Measurements from ENCODE around the gene SPRR5. TPM values are rescaled to one million over a fixed set of nuclear protein-coding genes. Genes with fewer than 3 reads are reported as not detected.

Gene SPRR5
- polyA plus RNA-seq, 1 donor (not counting 4 experiments of a cell fraction or from before 2014, with no cell fraction given), result 0.30 TPM

DNA sequence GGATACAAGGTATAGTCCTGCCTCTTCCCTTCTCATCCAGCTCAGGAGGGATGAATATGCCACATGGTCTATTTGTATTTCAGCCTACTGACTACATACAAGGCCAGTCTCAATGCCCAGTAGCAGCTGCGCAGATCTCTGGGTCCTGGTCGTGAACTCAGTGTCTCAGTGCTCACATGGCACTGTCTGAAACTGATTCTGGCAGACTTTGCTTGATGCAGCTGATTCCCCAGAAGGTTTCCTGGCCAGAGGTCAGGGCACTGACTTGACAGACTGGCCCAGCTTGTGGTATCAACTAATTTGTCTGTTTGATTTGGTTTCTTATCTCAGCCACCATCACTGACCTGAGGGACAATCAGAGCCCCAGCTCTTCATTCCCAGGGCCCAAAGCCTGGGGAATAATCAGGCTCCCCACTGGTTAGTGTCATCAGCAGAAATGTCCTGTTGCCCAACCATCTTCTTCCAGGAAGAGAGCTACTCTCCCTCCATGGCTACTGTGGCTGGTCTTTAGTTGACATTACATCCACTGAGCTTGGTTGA lies 15.9 kb downstream of the SPRR5 start:
- Histone ChIP-seq H3K79me2 (ENCODE audit: control insufficient read depth, insufficient read depth, low read length) (no peaks in the 10 kb centered on the region), H3K27me3 (ENCODE audit: control insufficient read depth, extremely low read depth, insufficient read depth, low read length) (no peaks in the 10 kb centered on the region), H4K20me1 (ENCODE audit: control insufficient read depth, extremely low read depth, insufficient read depth, low read length) (no peaks in the 10 kb centered on the region), H3K4me2 (ENCODE audit: control insufficient read depth, extremely low read depth, insufficient read depth, low read depth, low read length) (no peak overlapping the region), H3K36me3 (ENCODE audit: control insufficient read depth in 2 of 2, extremely low read depth in 1 of 2, insufficient read depth in 2 of 2, low read length in 2 of 2) (no peaks in the 10 kb centered on the region), H3K4me1 (ENCODE audit: control insufficient read depth, extremely low read depth, insufficient read depth, low read length) (peaks cover 10% of the 10 kb centered on the region), H3K9me1 (ENCODE audit: control insufficient read depth, extremely low read depth, insufficient read depth, low read length) (no peaks in the 10 kb centered on the region), H3K4me3 (ENCODE audit: control insufficient read depth in 2 of 3, extremely low read depth in 1 of 3, insufficient read depth in 2 of 3, low read depth in 1 of 3, low read length in 3 of 3) (no peak overlapping the region), H3K9me3 (ENCODE audit: control insufficient read depth, low read depth, low read length) (no peaks in the 10 kb centered on the region), H2AFZ (ENCODE audit: control insufficient read depth, low read length) (no peak overlapping the region), H3K27ac (ENCODE audit: control insufficient read depth, insufficient read depth, low read length) (no peak overlapping the region), H3K9ac (ENCODE audit: control insufficient read depth, extremely low read depth, insufficient read depth, low read length) (no peak overlapping the region)
- DNase-seq (ENCODE audit: low read depth, low spot score) (no peak), FAIRE-seq (no peak)
- dilution Hi-C loops (cut with MboI; ENCODE audit: extremely low pct_ligation_motif_present, low sequenced_read_pairs), result no loop called here
- TF ChIP-seq, protein P1, sequence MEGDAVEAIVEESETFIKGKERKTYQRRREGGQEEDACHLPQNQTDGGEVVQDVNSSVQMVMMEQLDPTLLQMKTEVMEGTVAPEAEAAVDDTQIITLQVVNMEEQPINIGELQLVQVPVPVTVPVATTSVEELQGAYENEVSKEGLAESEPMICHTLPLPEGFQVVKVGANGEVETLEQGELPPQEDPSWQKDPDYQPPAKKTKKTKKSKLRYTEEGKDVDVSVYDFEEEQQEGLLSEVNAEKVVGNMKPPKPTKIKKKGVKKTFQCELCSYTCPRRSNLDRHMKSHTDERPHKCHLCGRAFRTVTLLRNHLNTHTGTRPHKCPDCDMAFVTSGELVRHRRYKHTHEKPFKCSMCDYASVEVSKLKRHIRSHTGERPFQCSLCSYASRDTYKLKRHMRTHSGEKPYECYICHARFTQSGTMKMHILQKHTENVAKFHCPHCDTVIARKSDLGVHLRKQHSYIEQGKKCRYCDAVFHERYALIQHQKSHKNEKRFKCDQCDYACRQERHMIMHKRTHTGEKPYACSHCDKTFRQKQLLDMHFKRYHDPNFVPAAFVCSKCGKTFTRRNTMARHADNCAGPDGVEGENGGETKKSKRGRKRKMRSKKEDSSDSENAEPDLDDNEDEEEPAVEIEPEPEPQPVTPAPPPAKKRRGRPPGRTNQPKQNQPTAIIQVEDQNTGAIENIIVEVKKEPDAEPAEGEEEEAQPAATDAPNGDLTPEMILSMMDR (optimal IDR thresholded peaks at IDR 0.05 in 1 of 3, IDR thresholded peaks at IDR 0.05 in 1 of 3, conservative IDR thresholded peaks at IDR 0.05 in 1 of 3; ENCODE audit: extremely low read depth in 1 of 3, insufficient read depth in 2 of 3, low read length in 3 of 3), result no peak
- TF ChIP-seq EZH2 (IDR thresholded peaks at IDR 0.05; ENCODE audit: low read length), result no peak

DNA sequence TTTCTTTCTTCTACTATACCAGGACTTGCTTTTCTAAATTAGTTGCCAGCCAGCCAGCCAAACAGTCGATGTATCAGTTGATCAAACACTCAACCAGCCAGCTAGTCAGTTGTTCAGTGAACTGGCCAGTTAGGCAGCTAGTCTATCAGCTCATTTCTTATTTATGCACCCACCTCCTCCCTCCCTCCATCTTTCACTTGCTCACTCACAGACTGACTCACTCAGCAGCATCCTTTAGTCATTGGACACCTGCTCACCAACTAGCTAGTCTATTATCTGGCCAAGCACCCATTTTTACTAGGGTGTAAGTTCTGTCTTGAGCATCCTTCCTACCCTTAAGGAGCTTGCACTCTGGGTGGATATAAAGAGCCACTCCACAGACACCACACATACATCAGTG lies 17.5 kb downstream of the SPRR5 start:
- dilution Hi-C loops (cut with MboI; ENCODE audit: extremely low pct_ligation_motif_present, low sequenced_read_pairs), result no loop called here
- no peak overlapping the region for H3K27ac ChIP-seq (ENCODE audit: control insufficient read depth, insufficient read depth, low read length)
- no peaks in the 10 kb centered on the region for H3K36me3 ChIP-seq (ENCODE audit: control insufficient read depth in 2 of 2, extremely low read depth in 1 of 2, insufficient read depth in 2 of 2, low read length in 2 of 2)
- peak; percentile 43 for FAIRE-seq
- H4K20me1 ChIP-seq (ENCODE audit: control insufficient read depth, extremely low read depth, insufficient read depth, low read length), result no peaks in the 10 kb centered on the region
- no peak overlapping the region for H3K4me3 ChIP-seq (ENCODE audit: control insufficient read depth in 2 of 3, extremely low read depth in 1 of 3, insufficient read depth in 2 of 3, low read depth in 1 of 3, low read length in 3 of 3)
- H3K9ac ChIP-seq (ENCODE audit: control insufficient read depth, extremely low read depth, insufficient read depth, low read length), result no peak overlapping the region
- no peaks in the 10 kb centered on the region for H3K9me1 ChIP-seq (ENCODE audit: control insufficient read depth, extremely low read depth, insufficient read depth, low read length)
- peaks cover 14% of the 10 kb centered on the region for H3K4me1 ChIP-seq (ENCODE audit: control insufficient read depth, extremely low read depth, insufficient read depth, low read length)
- no peak for DNase-seq (ENCODE audit: low read depth, low spot score)
- no peaks in the 10 kb centered on the region for H3K9me3 ChIP-seq (ENCODE audit: control insufficient read depth, low read depth, low read length)
- no peak overlapping the region for H2AFZ ChIP-seq (ENCODE audit: control insufficient read depth, low read length)
- no peak overlapping the region for H3K4me2 ChIP-seq (ENCODE audit: control insufficient read depth, extremely low read depth, insufficient read depth, low read depth, low read length)
- H3K79me2 ChIP-seq (ENCODE audit: control insufficient read depth, insufficient read depth, low read length), result no peaks in the 10 kb centered on the region
- TF ChIP-seq, protein P1 (optimal IDR thresholded peaks at IDR 0.05 in 1 of 3, IDR thresholded peaks at IDR 0.05 in 1 of 3, conservative IDR thresholded peaks at IDR 0.05 in 1 of 3; ENCODE audit: extremely low read depth in 1 of 3, insufficient read depth in 2 of 3, low read length in 3 of 3), result no peak
- no peak for TF ChIP-seq EZH2 (IDR thresholded peaks at IDR 0.05; ENCODE audit: low read length)
- H3K27me3 ChIP-seq (ENCODE audit: control insufficient read depth, extremely low read depth, insufficient read depth, low read length), result no peaks in the 10 kb centered on the region

All from keratinocyte (primary cell).